Karpas-422 (cell line): ENCODE results near the gene WBP2NL. TPM values are rescaled to one million over a fixed set of nuclear protein-coding genes. Genes with fewer than 3 reads are reported as not detected.

Experiments
- DNase-seq: peaks from one replicate; pipeline ENCODE4 v3.0.0-alpha.2; 2015
- H2AFZ ChIP-seq: fragments of 200-600 bp; sonication (generic); 2 replicates; pipeline ENCODE4 v1.6.1; 2014; ENCODE audit warnings: antibody characterized with exemption, low read length, mixed read lengths
- H3K27ac ChIP-seq: fragments of 200-600 bp; sonication (generic); 2 replicates; pipeline ENCODE4 v1.5.1; 2014; ENCODE audit warnings: mild to moderate bottlenecking, low read length, moderate library complexity
- H3K27me3 ChIP-seq: fragments of 200-600 bp; sonication (generic); 2 replicates; pipeline ENCODE4 v1.6.1; 2014; ENCODE audit warnings: low read length, mixed read lengths
- H3K36me3 ChIP-seq: fragments of 200-600 bp; sonication (generic); 2 replicates; pipeline ENCODE4 v1.6.1; 2014; ENCODE audit warnings: low read length, mixed read lengths; ENCODE audit not compliant: insufficient read depth
- H3K4me1 ChIP-seq: fragments of 200-600 bp; sonication (generic); 2 replicates; pipeline ENCODE4 v1.6.1; 2014; ENCODE audit warnings: mild to moderate bottlenecking, low read length, mixed read lengths
- H3K4me2 ChIP-seq: fragments of 200-600 bp; sonication (generic); 2 replicates; pipeline ENCODE4 v1.6.1; 2014; ENCODE audit warnings: low read length, low read depth, mild to moderate bottlenecking; ENCODE audit not compliant: poor library complexity, severe bottlenecking
- H3K4me3 ChIP-seq: fragments of 200-600 bp; sonication (generic); 2 replicates; pipeline ENCODE4 v1.5.1; 2014; ENCODE audit warnings: mild to moderate bottlenecking, antibody characterized with exemption, low read length, mixed read lengths
- H3K79me2 ChIP-seq: fragments of 200-600 bp; sonication (generic); 2 replicates; pipeline ENCODE4 v1.6.1; 2014; ENCODE audit warnings: mild to moderate bottlenecking, low read length, mixed read lengths
- H3K9ac ChIP-seq: fragments of 200-600 bp; sonication (generic); 2 replicates; pipeline ENCODE4 v1.6.0; 2014; ENCODE audit warnings: low read length
- H3K9me2 ChIP-seq: fragments of 200-600 bp; sonication (generic), shearing (Covaris generic); replicated peaks from 2 replicates; pipeline ENCODE4 v1.6.0; 2014; ENCODE audit warnings: mild to moderate bottlenecking, low read length, moderate library complexity; ENCODE audit not compliant: insufficient read depth
- H3K9me3 ChIP-seq: fragments of 300-700, 200-600 bp; sonication (generic); 2 replicates; pipeline ENCODE4 v1.6.1; 2014; ENCODE audit warnings: low read length, mixed read lengths
- H4K20me1 ChIP-seq: fragments of 200-600 bp; sonication (generic); 2 replicates; pipeline ENCODE4 v1.6.1; 2014; ENCODE audit warnings: mild to moderate bottlenecking, antibody characterized with exemption, low read length, low read depth; ENCODE audit not compliant: insufficient read depth
- total RNA-seq: library from RNA; depleted of rRNA; stranded (reverse); fragments of >200 nt; shearing (Covaris generic); gene quantifications from 2 replicates; pipeline ENCODE4 v1.2.3, GENCODE V29; 2014; ENCODE audit warnings: low replicate concordance

The WBP2NL gene
- total RNA-seq, 1 experiment from 2014 or later: 0.19 TPM

DNA sequence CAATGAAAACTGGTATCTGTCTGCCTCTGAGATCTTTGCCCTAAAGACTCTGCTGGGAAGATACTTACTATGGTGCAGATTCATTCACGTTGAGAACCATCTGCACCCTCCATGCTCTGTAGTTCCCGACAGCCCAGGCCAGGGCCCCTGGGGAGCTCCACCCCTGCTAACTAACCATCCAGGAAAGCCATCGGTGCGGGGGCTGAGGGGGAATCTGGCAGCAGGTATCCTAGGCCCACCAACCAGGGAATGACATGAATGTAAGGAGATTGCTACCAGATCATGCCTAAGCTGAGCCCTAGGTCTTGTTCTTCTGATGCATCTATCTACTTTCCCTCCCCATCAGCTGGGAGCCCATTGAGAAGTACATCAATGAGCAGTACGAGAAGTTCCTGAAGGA, 11.3 kb upstream of the WBP2NL start:
- H2AFZ ChIP-seq: no peak overlapping the region
- no peaks in the 10 kb centered on the region for H3K9me3 ChIP-seq
- no peak for DNase-seq
- H3K27me3 ChIP-seq: no peaks in the 10 kb centered on the region
- no peak overlapping the region for H3K4me3 ChIP-seq
- no peaks in the 10 kb centered on the region for H3K9me2 ChIP-seq
- H3K4me2 ChIP-seq: no peak overlapping the region
- H4K20me1 ChIP-seq: no peaks in the 10 kb centered on the region
- H3K36me3 ChIP-seq: no peaks in the 10 kb centered on the region
- no peaks in the 10 kb centered on the region for H3K79me2 ChIP-seq
- H3K9ac ChIP-seq: no peak overlapping the region
- H3K27ac ChIP-seq: no peak overlapping the region
- H3K4me1 ChIP-seq: no peaks in the 10 kb centered on the region

- H3K27me3 ChIP-seq: no peaks in the 10 kb centered on the region
- no peak for DNase-seq
These were observed 9.3 kb upstream of the WBP2NL start for GRCh38 chr22:41989246-41989645.

GRCh38 chr22:41991111-41991510, 7.5 kb upstream of the WBP2NL start:
- Histone ChIP-seq H3K27me3 (no peaks in the 10 kb centered on the region), H3K9me2 (no peaks in the 10 kb centered on the region), H3K4me3 (no peak overlapping the region), H3K27ac (no peak overlapping the region), H3K79me2 (no peaks in the 10 kb centered on the region), H3K4me2 (no peak overlapping the region), H3K4me1 (no peaks in the 10 kb centered on the region), H3K9ac (no peak overlapping the region), H2AFZ (no peak overlapping the region), H3K9me3 (no peaks in the 10 kb centered on the region), H3K36me3 (no peaks in the 10 kb centered on the region), H4K20me1 (no peaks in the 10 kb centered on the region)
- DNase-seq: no peak

More at GRCh38 chr22:41989246-41989645, 9.3 kb upstream of the WBP2NL start:
- Histone ChIP-seq H3K36me3 (no peaks in the 10 kb centered on the region), H2AFZ (no peak overlapping the region), H3K4me2 (no peak overlapping the region), H4K20me1 (no peaks in the 10 kb centered on the region), H3K4me3 (no peak overlapping the region), H3K9me3 (no peaks in the 10 kb centered on the region), H3K27ac (no peak overlapping the region), H3K9me2 (no peaks in the 10 kb centered on the region), H3K9ac (no peak overlapping the region), H3K4me1 (no peaks in the 10 kb centered on the region), H3K79me2 (no peaks in the 10 kb centered on the region)

GRCh38 chr22:41992496-41992895, 6.1 kb upstream of the WBP2NL start:
- no peaks in the 10 kb centered on the region for H3K4me1 ChIP-seq
- H3K9ac ChIP-seq: no peak overlapping the region
- H3K9me2 ChIP-seq: no peaks in the 10 kb centered on the region

GRCh38 chr22:41995211-41995610, 3.4 kb upstream of the WBP2NL start:
- Histone ChIP-seq H4K20me1 (no peaks in the 10 kb centered on the region), H2AFZ (no peak overlapping the region), H3K4me3 (no peak overlapping the region), H3K9me3 (no peaks in the 10 kb centered on the region), H3K9me2 (no peaks in the 10 kb centered on the region; the same call in 1 of the 2 replicates), H3K4me1 (peaks cover 16% of the 10 kb centered on the region), H3K9ac (no peak overlapping the region), H3K36me3 (no peaks in the 10 kb centered on the region), H3K79me2 (no peaks in the 10 kb centered on the region), H3K27me3 (no peaks in the 10 kb centered on the region), H3K27ac (no peak overlapping the region), H3K4me2 (no peak overlapping the region)
- no peak for DNase-seq

More at GRCh38 chr22:41992496-41992895, 6.1 kb upstream of the WBP2NL start:
- no peak for DNase-seq
- H3K36me3 ChIP-seq: no peaks in the 10 kb centered on the region
- H3K4me2 ChIP-seq: no peak overlapping the region
- H3K27ac ChIP-seq: no peak overlapping the region
- no peaks in the 10 kb centered on the region for H4K20me1 ChIP-seq
- H3K79me2 ChIP-seq: no peaks in the 10 kb centered on the region
- no peak overlapping the region for H2AFZ ChIP-seq
- H3K9me3 ChIP-seq: no peaks in the 10 kb centered on the region
- H3K4me3 ChIP-seq: no peak overlapping the region
- H3K27me3 ChIP-seq: no peaks in the 10 kb centered on the region

DNA sequence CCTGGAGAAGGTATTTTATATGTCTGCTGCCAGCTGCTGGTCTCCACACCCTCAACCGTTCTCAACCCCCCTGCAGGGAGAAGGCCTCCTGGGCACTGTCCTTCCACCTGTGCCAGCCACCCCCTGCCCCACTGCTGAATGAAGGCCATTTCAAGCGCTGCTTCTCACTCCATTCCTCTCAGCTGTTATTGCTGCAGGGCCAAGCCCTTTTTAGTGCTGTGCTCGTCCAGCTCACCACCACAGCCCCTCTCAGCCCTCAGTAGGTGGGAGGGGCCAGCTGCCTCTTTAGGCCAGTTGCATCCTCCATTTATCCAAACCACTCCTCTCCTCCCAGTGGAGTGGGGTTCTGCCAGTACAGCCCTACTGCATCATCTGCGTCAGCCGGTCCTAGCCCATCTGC, 1.8 kb upstream of the WBP2NL start:
- Histone ChIP-seq H3K27ac (no peak overlapping the region), H3K4me3 (no peak overlapping the region), H3K4me1 (peaks cover 16% of the 10 kb centered on the region), H3K9me3 (no peaks in the 10 kb centered on the region), H3K27me3 (no peaks in the 10 kb centered on the region), H3K79me2 (no peaks in the 10 kb centered on the region), H2AFZ (no peak overlapping the region), H3K36me3 (no peaks in the 10 kb centered on the region), H3K9me2 (no peaks in the 10 kb centered on the region; the same call in 1 of the 2 replicates), H3K9ac (no peak overlapping the region), H4K20me1 (no peaks in the 10 kb centered on the region), H3K4me2 (no peak overlapping the region)
- DNase-seq: no peak

DNA sequence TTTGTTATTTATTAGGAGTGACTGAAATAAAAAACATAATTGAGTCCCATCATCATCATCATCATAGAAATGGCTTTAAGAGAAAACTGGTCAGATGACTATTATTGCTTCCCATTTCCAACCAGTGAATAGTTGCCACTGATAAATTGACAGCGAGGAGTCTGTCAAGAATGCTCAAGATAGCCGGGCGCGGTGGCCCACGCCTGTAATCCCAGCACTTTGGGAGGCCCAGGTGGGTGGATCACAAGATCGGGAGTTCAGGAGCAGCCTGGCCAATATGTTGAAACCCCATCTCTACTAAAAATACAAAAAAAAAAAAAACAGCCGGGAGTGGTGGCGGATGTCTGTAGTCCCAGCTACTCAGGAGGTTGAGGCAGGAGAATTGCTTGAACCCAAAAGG, 1.9 kb downstream of the WBP2NL start:
- DNase-seq: no peak
- no peak overlapping the region for H3K4me2 ChIP-seq
- H2AFZ ChIP-seq: no peak overlapping the region
- H3K79me2 ChIP-seq: no peaks in the 10 kb centered on the region
- H4K20me1 ChIP-seq: no peaks in the 10 kb centered on the region
- peaks cover 16% of the 10 kb centered on the region for H3K4me1 ChIP-seq
- no peak overlapping the region for H3K27ac ChIP-seq
- no peaks in the 10 kb centered on the region; the same call in 1 of the 2 replicates for H3K9me2 ChIP-seq
- no peaks in the 10 kb centered on the region for H3K36me3 ChIP-seq
- no peaks in the 10 kb centered on the region for H3K27me3 ChIP-seq
- no peaks in the 10 kb centered on the region for H3K9me3 ChIP-seq
- no peak overlapping the region for H3K4me3 ChIP-seq
- H3K9ac ChIP-seq: no peak overlapping the region

- Histone ChIP-seq H3K4me1 (peaks cover 16% of the 10 kb centered on the region), H3K4me2 (no peak overlapping the region), H3K4me3 (no peak overlapping the region), H4K20me1 (no peaks in the 10 kb centered on the region), H3K9me3 (no peaks in the 10 kb centered on the region), H3K9me2 (no peaks in the 10 kb centered on the region; the same call in 1 of the 2 replicates), H3K27me3 (no peaks in the 10 kb centered on the region), H3K36me3 (no peaks in the 10 kb centered on the region), H3K9ac (no peak overlapping the region), H3K79me2 (no peaks in the 10 kb centered on the region), H3K27ac (no peak overlapping the region), H2AFZ (no peak overlapping the region)
- no peak for DNase-seq
These were observed 2.5 kb downstream of the WBP2NL start for GRCh38 chr22:42001121-42001520.

GRCh38 chr22:42001706-42002105, 3.1 kb downstream of the WBP2NL start:
- no peak overlapping the region for H3K9ac ChIP-seq
- H3K79me2 ChIP-seq: no peaks in the 10 kb centered on the region
- H4K20me1 ChIP-seq: no peaks in the 10 kb centered on the region
- no peak overlapping the region for H3K4me2 ChIP-seq
- H3K27me3 ChIP-seq: no peaks in the 10 kb centered on the region
- H3K27ac ChIP-seq: no peak overlapping the region
- DNase-seq: no peak
- H3K36me3 ChIP-seq: no peaks in the 10 kb centered on the region
- no peaks in the 10 kb centered on the region; the same call in 1 of the 2 replicates for H3K9me2 ChIP-seq
- H3K4me3 ChIP-seq: no peak overlapping the region
- H3K9me3 ChIP-seq: no peaks in the 10 kb centered on the region
- peaks cover 16% of the 10 kb centered on the region for H3K4me1 ChIP-seq
- no peak overlapping the region for H2AFZ ChIP-seq
